Stimulated activated CD4-positive, alpha-beta T cell treated with anti-CD3 and anti-CD28 coated beads, Interleukin-2, amount 100 ng/mL, for 24 hours (primary cell): ENCODE results near the gene SERPINB3.
"Not testable (repeated sequence)": the region's sequence is repeated elsewhere in the genome, so short reads cannot be mapped to it uniquely, and the experiment has no call there.

ENCODE experiments used
- DNase-seq, 2 donors: peaks; one replicate each; pipeline ENCODE4 v3.0.0-alpha.2; 2020

Gene SERPINB3

DNA sequence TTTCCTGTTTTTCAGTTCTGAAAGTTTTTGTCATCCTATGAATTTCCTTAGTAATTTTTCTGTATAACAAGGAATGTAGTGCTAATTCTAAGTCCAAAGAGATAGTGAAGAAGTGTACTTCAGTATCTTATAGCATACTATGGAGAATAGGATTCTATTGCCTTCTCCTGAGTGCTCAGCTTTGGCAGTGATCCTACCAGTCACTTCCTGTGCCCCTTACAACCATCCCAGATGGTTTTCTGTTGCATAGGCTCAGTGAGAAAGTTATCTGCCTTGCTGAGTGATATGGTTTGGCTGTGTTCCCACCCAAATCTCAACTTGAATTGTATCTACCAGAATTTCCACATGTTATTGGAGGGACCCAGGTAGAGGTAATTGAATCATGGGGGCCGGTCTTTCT, 17.0 kb downstream of the SERPINB3 start:
- not testable (repeated sequence) for DNase-seq

DNA sequence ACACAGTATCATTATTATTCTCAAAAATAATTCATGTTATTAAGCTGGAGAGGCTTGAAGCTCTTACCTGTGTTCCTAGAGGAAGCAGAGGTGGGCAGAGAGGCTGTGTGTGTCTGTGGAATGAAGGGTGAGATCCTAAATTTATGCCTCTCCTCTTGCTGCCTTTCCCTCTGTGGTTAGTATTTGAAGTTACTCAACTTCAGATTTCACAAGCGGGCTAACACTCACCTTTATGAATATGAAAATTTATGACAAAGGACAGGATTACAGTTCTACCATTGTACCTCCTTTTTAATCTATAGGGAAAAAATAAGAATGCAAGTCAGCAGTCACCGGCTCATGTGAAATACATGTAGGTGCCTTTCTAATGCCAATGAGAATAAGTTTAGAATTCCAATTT, 17.6 kb downstream of the SERPINB3 start, which contains the start of gene SERPINB4:
Gene SERPINB4 (minus strand): TSS at position 115 of the 400 bp plus-strand sequence. CDS start 679 bp downstream, outside the sequence.
- not testable (repeated sequence) for DNase-seq

DNA sequence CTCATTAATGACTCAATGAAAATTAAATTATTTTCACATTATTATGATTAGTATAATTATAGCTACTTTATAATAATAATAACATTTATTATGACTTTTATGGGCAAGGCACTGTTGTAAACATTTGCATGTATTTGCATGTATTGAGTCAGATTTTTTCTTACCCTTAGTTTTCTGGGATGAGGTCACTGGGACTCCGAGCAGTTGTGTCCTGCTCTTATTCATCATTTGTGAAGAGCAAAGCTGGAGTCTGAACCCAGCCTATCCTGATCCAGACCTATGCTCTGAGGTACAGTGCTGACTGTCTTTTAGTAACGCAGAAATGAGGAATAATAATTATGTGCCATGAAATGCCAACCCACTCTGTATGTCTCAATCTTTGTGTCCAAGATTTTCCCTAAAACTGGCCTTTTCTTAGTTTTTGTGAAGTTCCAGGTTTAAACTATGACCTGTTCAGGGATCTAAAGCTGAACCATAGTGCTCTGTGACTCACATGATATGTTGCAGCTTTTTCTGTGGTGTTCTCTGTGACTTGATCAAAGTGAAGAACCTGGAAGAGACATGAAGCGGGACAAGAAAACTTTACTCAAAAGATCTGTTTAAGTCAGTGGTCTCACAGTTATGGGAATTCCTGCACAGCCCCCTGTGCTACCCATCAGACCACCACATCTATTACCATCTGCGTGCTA, 18.9 kb downstream of the SERPINB3 start:
- DNase-seq, result not testable (repeated sequence)

DNA sequence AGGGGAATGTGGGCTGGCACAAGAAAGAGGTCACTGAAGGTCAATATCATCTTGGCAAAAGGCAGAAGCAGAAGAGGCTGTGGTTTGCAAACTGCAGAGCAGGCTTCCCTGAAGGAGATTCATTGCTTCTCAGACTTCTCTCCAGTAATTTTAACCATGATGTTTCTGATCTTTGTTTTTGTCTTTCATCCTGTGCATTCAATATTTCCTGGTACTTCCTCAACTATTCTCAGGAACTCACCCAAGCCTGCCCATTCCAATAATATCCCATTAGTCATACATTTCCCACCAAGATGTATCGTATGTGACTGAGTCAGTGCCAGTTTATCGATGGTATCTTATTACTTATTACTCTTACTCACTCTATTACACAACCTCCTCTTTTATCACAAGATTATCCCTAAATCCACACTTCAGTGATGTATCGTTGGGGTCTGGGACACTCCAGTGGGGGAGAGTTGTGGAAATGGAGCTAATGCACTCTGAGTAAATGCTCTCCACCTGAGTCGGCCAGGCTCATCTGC, 20.5 kb downstream of the SERPINB3 start:
- DNase-seq, result not testable (repeated sequence)

DNA sequence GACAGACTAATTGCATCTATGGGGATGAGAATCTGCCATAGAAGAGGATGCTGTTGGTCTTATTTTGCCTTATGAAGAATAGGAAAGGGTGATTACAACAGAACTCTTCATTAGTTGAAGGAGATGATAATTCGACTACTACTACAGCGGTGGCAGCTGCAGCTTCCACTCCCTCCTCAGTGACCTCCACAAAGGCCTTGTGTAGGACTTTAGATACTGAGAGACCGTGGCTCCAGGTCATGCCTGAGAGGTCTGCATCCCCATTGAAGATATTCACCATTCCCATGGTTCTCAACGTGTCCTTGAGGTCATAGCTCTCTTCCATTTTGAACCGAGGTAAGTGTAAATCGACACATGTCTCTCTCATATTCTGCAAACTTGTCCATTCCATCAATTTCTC, 24.0 kb downstream of the SERPINB3 start:
- no peak for DNase-seq

DNA sequence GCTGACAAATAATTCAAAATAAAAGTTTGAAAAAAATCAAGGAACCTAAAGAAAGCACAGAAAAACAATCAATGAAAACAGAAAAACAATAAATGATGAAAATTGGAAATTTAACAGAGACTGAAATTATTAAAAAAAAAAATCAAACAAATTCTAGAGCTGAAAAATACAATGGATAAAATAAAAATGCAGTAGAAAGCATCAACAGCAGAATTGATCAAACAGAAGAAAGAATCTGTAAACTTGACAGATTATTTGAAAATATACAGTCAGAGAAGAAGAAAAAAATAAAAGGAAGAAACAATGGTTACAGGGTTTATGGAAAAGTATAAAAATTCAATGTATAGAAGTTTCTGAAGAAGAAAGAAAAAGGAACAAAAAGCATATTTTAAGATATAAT, 33.9 kb downstream of the SERPINB3 start:
- no peak for DNase-seq

DNA sequence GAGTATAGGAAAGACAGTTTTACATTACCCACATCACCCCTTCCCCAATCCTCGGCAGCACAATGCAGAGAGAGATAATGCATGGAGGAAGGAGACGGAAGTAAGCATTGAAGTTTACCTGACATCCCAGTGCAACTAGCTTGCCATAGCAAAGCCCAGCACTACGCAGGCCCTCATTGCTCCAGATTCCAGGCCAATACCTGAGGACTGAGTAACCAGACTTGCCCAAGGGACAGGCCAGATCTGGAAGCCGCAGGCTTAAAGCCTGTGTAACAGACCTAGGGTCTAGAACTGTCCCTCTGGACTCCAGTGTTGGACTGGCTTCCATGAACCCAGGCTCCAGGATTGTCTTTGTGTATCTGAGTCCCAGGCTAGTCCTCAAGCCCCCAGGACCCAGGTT, 35.3 kb downstream of the SERPINB3 start:
- DNase-seq, result no peak

DNA sequence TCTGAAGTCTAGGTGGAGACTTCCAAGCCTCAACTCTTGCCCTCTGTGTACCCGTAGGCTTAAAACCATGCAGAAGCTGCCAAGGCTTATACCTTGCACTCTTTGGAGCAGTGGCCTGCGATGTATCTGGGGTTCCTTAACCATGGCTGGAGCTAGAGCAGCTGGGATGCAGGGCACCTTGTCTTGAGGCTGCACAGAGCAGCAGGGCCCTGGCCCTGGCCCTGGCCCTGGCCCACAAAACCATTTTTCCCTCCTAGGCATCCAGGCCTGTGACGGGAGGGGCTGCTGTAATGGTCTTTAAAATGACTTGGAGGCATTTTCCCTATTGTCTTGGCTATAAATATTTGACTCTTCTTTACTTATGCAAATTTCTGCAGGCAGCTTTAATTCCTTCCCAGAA, 36.8 kb downstream of the SERPINB3 start:
- DNase-seq, result no peak

DNA sequence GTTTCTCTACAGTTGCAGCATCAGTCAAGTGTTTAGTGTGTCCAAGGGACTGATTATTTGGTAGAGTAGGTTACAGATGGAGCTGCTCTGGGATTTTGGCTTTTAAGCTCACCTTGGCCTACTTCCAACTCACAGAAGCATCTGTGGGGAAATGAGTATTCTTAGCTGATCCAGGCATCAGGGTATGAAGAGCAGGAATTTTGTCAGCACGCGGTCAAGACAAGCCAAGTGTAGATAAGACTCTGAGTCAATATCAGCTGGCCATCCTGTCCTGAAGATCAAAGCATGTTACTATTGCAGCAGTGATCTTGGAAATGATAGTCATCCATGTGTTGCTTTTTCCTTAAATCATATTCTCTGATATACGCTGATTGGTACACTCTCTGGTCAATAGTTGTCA, 42.0 kb downstream of the SERPINB3 start:
- no peak for DNase-seq

DNA sequence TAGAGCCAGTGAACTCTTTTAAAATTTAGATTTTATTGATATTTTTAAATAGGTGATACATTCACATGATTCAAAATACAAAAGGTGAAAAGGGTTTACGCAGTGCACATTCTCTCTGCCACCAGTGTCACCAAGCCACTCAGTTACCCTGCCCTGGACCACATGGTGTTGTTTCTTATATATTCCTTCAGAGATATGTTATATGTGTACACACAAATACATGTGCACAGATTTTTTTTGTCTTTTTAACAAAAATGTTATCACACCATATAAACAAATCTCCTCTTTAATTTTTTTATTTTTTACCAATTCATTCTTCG, 43.8 kb downstream of the SERPINB3 start:
- no peak for DNase-seq

DNA sequence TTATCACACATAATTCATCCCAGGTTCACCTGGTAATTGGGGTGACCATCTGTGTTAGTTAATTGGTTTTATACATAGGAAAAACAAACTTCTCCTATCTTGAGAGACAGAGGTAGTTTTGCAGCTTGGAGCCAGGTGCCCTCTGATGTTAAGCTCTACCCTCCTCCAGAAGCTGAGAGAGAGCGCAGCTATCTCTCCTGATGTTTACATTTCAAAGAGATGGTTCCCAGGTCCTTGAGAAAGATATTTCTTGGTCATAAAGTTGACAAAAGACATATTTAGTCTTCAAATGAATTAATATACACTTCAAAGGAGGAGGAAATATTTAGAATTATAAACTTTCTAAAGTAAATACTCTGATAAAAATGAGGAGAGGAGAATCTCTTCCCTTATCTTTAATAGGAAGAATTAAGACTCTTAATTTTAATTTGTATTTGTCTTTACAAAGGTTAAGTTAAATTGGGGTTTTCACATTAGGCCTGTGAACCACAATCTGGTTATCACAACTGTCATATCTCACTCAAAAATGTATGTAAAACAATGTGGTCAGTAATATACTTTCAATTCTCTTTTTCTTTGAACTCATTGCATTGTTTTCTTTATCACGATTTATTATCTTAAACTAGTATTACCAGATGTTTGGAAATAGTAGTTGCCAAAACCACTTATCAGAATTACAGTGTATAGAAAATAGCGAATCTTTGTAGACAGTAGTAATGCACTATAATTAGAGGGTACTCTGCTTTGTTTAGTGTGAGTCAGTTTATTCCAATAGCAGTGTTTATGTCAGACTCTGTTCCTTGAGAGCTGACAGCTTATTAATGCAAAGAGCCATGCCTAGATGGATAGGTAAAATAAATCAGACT, 44.4 kb downstream of the SERPINB3 start:
- no peak for DNase-seq

DNA sequence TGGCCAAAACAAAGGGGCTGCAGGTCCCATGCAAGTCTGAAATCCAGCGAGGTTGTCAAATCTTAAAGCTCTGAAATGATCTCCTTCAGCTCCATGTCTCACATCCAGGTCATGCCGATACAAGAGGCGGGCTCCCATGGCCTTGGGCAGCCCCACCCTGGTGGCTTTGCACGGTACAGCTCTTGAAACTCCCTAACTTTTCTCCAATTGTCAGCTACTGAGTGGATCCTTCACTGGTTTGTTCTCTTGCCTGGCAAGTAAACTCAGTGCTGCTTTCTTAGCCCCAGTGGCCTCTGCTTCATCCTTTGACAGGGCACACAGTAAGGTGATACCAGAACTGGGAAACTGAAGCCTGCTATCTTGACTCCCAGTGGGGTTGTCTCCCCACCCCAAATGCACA, 48.3 kb downstream of the SERPINB3 start:
- DNase-seq, result no peak

DNA sequence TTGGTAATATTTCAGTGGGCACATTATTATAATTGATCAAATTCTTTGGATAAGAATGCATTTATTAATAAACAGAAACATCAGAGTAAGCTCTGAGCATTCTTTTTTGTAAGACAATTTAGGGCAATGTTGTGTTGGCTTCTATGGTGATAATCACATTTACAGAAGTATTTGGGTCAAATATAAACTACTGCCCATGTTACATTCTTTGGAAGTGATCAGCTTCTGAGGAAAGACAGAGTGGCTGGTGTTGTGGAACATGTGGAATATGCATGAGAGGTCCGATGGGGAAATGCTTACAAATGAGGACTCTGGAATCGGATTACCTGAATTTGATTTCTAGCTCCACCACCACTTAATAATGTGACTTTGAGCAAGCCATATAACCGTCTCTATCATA, 55.2 kb downstream of the SERPINB3 start:
- DNase-seq, result no peak
